EH (cell line): ENCODE measurements around the gene HOXD3.

Experiments used
- DNase-seq: peaks from one replicate; pipeline ENCODE4 v3.0.0-alpha.2; 2015; ENCODE audit warnings: low read depth

Gene HOXD3

GRCh38 chr2:176156807-176157498, at the start of gene HOXD3:
HOXD3 (plus strand) TSS chr2:176157307; CDS start chr2:176169115, 11,808 bp downstream.
- no peak for DNase-seq

DNA sequence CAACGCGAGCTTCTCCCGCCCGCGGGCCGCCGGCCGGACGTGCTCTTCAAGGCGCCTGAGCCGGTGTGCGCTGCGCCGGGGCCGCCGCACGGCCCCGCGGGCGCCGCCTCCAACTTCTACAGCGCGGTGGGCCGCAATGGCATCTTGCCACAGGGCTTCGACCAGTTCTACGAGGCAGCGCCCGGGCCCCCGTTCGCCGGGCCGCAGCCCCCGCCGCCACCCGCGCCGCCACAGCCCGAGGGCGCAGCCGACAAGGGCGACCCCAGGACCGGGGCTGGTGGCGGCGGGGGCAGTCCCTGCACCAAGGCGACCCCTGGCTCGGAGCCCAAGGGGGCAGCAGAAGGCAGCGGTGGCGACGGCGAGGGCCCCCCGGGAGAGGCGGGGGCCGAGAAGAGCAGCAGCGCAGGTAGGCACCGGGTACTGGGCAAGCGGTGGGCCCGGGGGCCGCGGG, 49.4 kb upstream of the HOXD3 start:
- DNase-seq, result no peak

DNA sequence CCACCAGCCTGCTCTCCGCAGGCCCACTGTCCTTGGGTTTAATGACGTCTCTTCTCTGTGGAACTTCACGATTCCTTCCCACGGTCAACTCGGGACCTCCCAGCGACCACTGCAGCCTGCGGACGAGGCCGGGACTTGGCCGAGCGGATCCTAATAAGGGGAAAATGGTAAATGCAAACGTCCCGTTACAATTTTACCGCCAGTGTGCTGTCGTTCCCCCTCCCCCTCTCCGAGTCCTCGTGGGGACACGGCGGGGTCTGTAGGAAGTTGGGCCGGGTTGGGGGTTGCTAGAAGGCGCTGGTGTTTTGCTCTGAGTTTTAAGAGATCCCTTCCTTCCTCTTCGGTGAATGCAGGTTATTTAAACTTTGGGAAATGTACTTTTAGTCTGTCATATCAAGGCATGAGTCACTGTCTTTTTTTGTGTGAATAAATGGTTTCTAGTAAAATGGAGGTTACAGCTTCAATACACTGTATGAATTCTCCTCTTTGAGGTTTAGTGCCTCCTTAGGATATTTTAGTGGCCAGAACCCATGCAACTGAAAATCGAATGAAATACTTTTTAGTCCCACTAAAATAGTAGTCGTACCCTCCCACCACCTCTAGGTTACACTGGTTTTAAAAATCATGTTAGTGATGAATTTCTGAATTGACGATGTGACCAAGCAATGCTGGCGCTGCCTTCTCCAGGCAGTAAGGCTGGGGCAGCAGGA, 47.8 kb upstream of the HOXD3 start:
- no peak for DNase-seq

DNA sequence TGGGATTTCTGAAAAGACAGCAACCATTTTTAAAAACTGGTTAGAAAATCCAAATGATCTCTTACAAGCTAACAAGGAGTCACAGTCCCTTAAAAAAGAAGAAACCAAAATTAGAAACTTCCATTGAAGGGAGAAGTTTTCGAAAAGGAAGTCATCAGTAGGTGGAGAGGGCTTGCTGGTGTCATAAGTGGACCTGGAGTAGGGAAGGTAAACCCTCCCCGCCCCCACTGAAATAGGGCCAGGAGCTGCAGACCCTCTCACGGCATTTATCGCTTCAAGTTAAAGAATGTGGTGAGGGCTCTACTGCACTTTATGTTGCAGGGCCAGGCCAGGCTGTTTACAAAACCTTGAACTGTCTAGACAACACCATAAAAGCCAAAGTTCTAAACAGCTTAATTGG, 47.2 kb upstream of the HOXD3 start:
- DNase-seq, result no peak

DNA sequence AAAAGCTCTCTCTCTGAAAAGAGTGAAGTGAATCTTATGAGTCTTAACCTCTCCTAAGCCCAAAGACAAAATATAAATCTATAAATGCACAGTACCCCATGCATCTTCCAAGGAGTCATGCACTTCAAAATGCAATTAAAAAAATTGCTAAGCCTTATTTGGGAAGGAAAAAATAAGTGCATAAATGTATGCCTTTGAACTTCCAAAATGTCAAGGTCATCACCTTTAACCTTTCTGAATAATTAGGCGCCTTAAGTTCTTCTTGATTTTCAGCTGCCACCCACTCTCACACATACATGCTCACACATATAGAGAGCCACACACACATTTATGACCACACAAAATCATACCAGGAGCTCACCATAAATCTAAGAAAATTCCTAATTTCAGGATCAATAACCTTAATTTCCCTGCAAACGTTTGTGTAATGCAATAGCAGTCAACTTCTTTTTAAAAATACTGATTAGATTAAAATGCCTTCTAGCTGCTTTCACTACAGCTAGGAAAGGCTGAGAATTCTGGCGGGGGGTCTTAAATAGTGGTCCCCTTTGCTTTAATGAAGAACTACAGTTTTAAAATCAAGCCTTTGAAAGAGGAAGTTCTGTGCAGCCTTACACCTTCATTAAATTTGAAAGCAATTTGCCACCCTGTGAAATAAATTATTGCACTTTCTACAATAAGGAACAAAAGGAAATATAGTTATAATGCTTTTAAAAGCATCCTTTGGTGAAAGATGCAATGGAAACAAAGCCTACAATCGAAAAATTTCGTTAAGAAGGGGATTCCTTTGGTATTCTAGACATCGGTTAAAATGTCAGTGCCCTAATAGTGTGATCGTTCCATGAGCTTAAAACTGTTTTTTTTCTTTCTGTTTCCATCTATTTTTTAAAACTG, 46.4 kb upstream of the HOXD3 start:
- no peak for DNase-seq

GRCh38 chr2:176111309-176111663, 45.8 kb upstream of the HOXD3 start:
- DNase-seq, result no peak

DNA sequence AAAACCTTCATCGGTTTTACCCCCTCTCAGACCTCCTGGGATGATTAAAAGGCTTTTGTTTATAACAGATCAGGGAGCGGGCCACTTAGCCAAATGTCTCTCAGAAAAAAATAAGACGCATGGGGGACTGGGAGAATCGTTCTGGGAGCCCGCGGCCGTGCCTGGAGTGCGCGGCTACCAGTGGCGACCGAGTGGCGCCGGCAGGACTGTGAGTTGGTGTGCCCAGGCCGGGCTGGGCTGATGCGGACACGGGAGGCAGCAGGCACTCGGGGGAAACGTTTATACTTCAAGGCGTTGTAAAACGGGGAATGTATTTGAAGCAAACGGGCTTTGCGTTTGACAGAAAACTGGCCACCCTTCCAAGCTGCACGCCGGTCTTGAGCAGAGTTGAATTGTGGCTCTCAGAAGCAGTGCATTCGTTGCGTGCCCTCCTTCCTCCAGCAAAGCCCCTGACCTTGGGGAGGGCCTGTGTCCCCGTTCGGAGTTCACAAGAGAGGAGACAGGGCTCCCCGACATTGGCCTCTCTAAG, 45.2 kb upstream of the HOXD3 start:
- no peak for DNase-seq

GRCh38 chr2:176112375-176113302, 44.5 kb upstream of the HOXD3 start:
- no peak for DNase-seq

DNA sequence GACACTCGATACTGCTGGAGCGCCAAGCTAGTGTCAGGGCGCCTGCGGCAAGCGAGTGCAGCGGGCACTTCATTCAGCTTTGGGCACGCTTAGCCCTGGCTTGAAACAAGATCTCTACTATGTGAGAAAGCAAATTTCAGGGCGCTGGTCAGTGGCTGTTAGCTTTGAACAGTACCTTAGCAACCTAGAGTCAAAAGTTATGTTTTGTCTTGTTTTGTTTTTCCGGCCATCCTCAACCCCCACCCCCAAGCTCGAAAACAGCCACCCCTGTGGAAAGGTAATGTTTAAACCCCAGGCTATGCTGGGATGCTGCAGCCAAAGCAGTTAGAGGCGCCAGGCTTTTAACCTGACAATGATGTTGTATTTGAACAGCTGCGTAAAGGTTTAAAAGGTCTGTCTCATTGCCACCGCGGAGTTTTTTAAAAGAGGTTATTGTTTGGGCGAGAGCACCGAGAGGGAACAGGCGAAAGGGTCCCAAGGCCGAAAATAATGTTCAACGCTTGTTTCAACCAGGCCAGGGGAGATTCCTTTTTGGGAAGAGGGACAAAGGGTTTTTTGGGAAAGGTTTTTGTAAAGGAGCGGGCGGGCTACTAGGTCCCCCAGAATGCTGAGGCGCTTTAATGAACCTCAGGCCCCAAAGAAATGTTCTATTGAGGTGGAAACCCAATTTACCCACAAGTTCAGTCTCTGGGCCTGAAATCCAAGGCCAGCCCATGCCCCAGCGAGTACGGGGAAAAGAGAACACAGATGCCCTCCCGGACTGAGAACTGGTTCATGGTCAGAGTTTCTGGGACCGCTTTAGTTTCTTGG, 42.8 kb upstream of the HOXD3 start:
- DNase-seq, result no peak

DNA sequence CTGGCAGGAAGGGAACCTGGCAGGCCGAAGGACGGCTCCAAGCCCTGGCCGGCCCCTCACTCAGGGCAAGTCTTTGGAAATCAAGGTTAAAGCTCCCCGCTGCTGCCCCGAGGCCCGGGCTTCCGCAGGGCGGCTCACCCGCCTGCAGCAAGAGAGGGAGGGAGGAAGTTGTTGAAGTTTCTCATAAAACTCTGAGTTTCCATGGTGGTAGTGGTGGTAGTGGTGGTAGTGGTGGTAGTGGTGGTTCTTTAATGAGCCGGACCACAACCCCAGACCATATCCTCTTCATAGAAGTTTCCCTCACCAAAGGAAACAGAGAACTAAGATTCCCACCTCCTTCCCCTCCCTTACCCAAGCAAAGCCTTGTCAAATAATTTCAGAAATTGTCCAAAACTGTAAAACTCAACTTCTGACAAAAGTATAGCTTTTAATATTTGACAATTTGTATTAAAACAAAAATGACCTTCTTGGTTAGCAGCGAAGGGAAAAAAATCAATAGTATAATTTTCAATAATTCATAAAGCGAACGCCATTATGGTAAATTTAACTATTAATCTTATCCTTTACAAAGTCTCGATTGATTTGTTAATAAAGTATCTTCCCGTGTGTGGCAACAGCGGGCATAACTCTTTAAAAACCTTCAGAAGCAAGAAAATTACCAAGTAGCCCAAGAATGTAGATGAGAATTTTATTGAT, 42.0 kb upstream of the HOXD3 start:
- no peak for DNase-seq

GRCh38 chr2:176115883-176116813, 41.0 kb upstream of the HOXD3 start, which contains the start of gene HOXD10:
HOXD10 (plus strand) TSS chr2:176116778; CDS start chr2:176116834, 56 bp downstream.
- no peak for DNase-seq

GRCh38 chr2:176117162-176117822, 39.8 kb upstream of the HOXD3 start:
- no peak for DNase-seq

DNA sequence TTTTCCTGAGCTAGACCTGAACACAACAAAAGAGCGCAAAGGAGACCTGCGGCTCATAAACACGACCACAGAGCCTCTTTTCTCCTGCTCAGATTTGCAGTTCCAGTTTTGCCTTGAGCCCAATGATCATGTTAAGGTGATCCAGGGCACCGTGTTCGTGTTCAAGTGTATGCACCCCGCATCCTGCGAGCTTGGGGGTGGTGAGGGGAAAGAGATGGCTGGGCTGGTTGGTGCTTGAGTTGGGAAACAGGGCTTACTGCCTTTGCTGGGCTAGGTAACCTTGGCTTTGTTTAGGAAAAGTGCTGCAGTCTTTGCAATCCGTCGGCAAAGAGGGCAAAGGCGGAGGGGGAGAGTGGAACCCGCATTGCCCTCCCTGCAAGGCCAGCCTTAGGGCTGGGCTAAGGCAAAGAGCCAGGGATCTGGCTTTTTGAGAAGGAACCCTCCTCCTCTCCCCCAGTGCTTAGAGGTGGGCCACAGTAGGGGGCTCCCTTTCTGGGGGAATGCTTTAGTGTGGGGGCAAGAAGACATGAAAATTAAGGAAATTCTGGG, 39.2 kb upstream of the HOXD3 start:
- DNase-seq, result no peak

- DNase-seq, result peak; percentile 10
Observed at GRCh38 chr2:176118601-176119339, 38.3 kb upstream of the HOXD3 start.

DNA sequence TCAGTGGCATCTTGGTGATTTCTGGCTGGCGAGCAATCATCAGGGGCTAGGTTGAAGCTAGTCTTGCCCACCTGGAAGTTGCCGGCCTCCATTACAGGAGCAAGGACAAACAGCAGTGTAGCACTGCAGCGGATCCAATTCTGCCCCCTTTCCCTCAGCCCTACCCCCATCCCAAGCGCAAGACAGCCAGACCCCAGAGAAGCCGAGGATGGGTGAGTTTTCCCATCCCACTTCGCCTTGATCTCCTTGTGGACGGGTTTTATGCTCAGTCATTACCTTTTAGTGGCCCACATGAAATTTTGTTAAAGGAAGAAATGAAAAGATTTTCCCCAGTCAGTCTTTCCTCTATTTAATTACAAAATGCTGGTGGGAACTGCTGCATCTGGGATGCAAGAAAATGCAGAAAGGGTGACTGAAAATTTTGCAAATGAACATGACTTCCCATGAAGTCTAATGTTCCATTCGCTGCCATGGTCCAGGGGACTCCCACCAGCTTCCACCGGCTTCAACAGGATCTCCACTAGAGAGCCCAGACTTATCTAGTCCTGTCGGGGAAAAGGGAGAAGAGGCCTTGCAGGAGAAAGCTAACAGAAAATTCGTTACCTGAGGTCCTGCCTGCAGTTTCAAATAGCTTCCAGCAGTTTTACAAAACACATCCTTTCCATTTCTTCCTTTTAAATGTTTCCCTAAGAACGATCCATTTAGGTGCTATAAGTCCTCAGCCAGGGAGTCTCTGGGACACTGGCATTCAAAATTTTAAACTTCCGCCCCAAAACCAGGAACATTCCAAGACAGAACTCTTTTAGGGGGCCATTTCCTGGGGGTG, 36.5 kb upstream of the HOXD3 start:
- no peak for DNase-seq
